ENCODE results near the gene LRRFIP2.

LRRFIP2 gene

GRCh38 chr3:37096975-37097374 is 77.4 kb downstream of the LRRFIP2 start:
- no peak for TF ChIP-seq CTCF (conservative IDR thresholded peaks at IDR 0.05; ENCODE audit: control insufficient read depth, insufficient read depth, low read depth, low read length)
- no peak for DNase-seq (ENCODE audit: low read depth)
- no peak overlapping the region for H3K4me3 ChIP-seq (ENCODE audit: control insufficient read depth, low read depth, low read length)

GRCh38 chr3:37096288-37096687 is 78.1 kb downstream of the LRRFIP2 start:
- no peak overlapping the region for H3K4me3 ChIP-seq (ENCODE audit: control insufficient read depth, low read depth, low read length)
- DNase-seq (ENCODE audit: low read depth): peak; percentile 50
- TF ChIP-seq CTCF (conservative IDR thresholded peaks at IDR 0.05; ENCODE audit: control insufficient read depth, insufficient read depth, low read depth, low read length): no peak

GRCh38 chr3:37094636-37095035 is 79.7 kb downstream of the LRRFIP2 start:
- no peak for DNase-seq (ENCODE audit: low read depth)
- no peak for TF ChIP-seq CTCF (conservative IDR thresholded peaks at IDR 0.05; ENCODE audit: control insufficient read depth, insufficient read depth, low read depth, low read length)
- H3K4me3 ChIP-seq (ENCODE audit: control insufficient read depth, low read depth, low read length): no peak overlapping the region

GRCh38 chr3:37093481-37093880 is 80.9 kb downstream of the LRRFIP2 start:
- TF ChIP-seq CTCF (conservative IDR thresholded peaks at IDR 0.05; ENCODE audit: control insufficient read depth, insufficient read depth, low read depth, low read length): no peak
- no peak for DNase-seq (ENCODE audit: low read depth)
- no peak overlapping the region for H3K4me3 ChIP-seq (ENCODE audit: control insufficient read depth, low read depth, low read length)

- TF ChIP-seq CTCF (conservative IDR thresholded peaks at IDR 0.05; ENCODE audit: control insufficient read depth, insufficient read depth, low read depth, low read length): no peak
- no peak overlapping the region for H3K4me3 ChIP-seq (ENCODE audit: control insufficient read depth, low read depth, low read length)
- no peak for DNase-seq (ENCODE audit: low read depth)
Measured at GRCh38 chr3:37092484-37092883, 81.9 kb downstream of the LRRFIP2 start.

GRCh38 chr3:37087870-37088269 is 86.5 kb downstream of the LRRFIP2 start:
- no peak for TF ChIP-seq CTCF (conservative IDR thresholded peaks at IDR 0.05; ENCODE audit: control insufficient read depth, insufficient read depth, low read depth, low read length)
- no peak for DNase-seq (ENCODE audit: low read depth)
- no peak overlapping the region for H3K4me3 ChIP-seq (ENCODE audit: control insufficient read depth, low read depth, low read length)

- H3K4me3 ChIP-seq (ENCODE audit: control insufficient read depth, low read depth, low read length): no peak overlapping the region
- TF ChIP-seq CTCF (conservative IDR thresholded peaks at IDR 0.05; ENCODE audit: control insufficient read depth, insufficient read depth, low read depth, low read length): no peak
- peak; percentile 30 for DNase-seq (ENCODE audit: low read depth)
Measured at GRCh38 chr3:37086918-37087317, 87.5 kb downstream of the LRRFIP2 start.

Measured in fibroblast of mammary gland (primary cell).